ENCODE data around the gene PEPD. TPM values are rescaled to one million over a fixed set of nuclear protein-coding genes. Genes with fewer than 3 reads are reported as not detected.

Gene PEPD
- polyA plus RNA-seq, 1 donor from 2014 or later, result 43.9 TPM

GRCh38 chr19:33461256-33462111, 60.1 kb downstream of the PEPD start:
- no peak overlapping the region for H3K27ac ChIP-seq (ENCODE audit: low read length)
- H3K27me3 ChIP-seq (ENCODE audit: insufficient read depth, low read depth, low read length), result no peaks in the 10 kb centered on the region
- H3K9me3 ChIP-seq (ENCODE audit: low read length), result no peaks in the 10 kb centered on the region
- no peak overlapping the region for H3K4me2 ChIP-seq (ENCODE audit: low read length)
- no peak for TF ChIP-seq TAF1 (IDR thresholded peaks at IDR 0.05; ENCODE audit: low read depth)
- TF ChIP-seq POLR2AphosphoS5 (IDR thresholded peaks at IDR 0.05), result no peak
- TF ChIP-seq RAD21 (conservative IDR thresholded peaks at IDR 0.05), result no peak
- TF ChIP-seq, protein P1, sequence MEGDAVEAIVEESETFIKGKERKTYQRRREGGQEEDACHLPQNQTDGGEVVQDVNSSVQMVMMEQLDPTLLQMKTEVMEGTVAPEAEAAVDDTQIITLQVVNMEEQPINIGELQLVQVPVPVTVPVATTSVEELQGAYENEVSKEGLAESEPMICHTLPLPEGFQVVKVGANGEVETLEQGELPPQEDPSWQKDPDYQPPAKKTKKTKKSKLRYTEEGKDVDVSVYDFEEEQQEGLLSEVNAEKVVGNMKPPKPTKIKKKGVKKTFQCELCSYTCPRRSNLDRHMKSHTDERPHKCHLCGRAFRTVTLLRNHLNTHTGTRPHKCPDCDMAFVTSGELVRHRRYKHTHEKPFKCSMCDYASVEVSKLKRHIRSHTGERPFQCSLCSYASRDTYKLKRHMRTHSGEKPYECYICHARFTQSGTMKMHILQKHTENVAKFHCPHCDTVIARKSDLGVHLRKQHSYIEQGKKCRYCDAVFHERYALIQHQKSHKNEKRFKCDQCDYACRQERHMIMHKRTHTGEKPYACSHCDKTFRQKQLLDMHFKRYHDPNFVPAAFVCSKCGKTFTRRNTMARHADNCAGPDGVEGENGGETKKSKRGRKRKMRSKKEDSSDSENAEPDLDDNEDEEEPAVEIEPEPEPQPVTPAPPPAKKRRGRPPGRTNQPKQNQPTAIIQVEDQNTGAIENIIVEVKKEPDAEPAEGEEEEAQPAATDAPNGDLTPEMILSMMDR (IDR thresholded peaks at IDR 0.05; ENCODE audit: poor library complexity, severe bottlenecking), result no peak
- TF ChIP-seq EZH2 (IDR thresholded peaks at IDR 0.05; ENCODE audit: borderline replicate concordance, insufficient read depth, low read length, poor library complexity, severe bottlenecking), result no peak
- TF ChIP-seq EP300 (conservative IDR thresholded peaks at IDR 0.05; ENCODE audit: poor library complexity, severe bottlenecking), result no peak
- TF ChIP-seq SMC3 (conservative IDR thresholded peaks at IDR 0.05; ENCODE audit: poor library complexity), result no peak
- no peak for TF ChIP-seq MXI1 (conservative IDR thresholded peaks at IDR 0.05; ENCODE audit: poor library complexity, severe bottlenecking)
- no peak for TF ChIP-seq REST (IDR thresholded peaks at IDR 0.05; ENCODE audit: borderline replicate concordance)
- H4K20me1 ChIP-seq (ENCODE audit: insufficient read depth), result no peaks in the 10 kb centered on the region
- H2AFZ ChIP-seq (ENCODE audit: low read depth, low read length), result no peak overlapping the region
- no peak overlapping the region for H3K9ac ChIP-seq (ENCODE audit: low read length)
- no peaks in the 10 kb centered on the region for H3K79me2 ChIP-seq (replicated peaks; ENCODE audit: insufficient read depth, low read length)
- H3F3A ChIP-seq (ENCODE audit: insufficient read depth, low read length, poor library complexity, severe bottlenecking), result no peaks in the 10 kb centered on the region
- H3K36me3 ChIP-seq (ENCODE audit: insufficient read depth, low read length), result no peaks in the 10 kb centered on the region
- no peak overlapping the region for H3K4me3 ChIP-seq (ENCODE audit: low read length)
- H3K9me2 ChIP-seq (ENCODE audit: insufficient read depth, low read length), result no peaks in the 10 kb centered on the region

DNA sequence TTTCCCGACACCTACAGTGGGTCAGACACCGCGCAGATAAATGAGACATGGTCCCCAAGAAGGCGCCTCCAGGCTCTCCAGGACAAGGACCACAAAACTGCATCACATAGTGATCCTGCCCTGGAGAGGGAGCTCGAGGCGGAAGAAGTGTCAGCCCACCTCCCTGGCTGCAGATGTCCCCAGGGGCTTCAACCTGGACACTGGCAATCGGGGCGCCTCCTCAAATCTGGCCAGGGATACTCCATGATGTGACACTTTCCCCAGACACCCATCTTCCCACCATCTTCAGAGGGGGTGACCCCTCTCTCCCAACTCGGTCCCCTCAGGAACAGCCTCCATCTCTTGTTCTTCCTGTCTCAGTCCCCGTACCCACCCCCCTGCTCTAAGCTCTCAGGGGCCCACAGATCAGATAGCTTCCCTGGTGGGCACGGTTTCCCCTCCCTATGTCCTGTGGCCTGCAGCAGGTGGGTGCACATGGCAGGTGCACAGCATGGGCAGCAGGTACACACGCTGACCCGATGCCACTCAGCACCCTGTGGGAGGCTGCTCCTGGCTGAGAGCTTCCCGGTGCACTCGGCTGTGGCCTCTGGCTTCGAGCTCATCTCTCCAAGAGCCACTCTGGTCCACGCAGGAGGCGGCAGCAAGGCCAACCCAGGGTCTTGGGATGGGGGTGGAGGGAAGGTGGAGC, 61.2 kb downstream of the PEPD start:
- no peak overlapping the region for H3K4me3 ChIP-seq (ENCODE audit: low read length)
- H3K4me2 ChIP-seq (ENCODE audit: low read length), result no peak overlapping the region
- H3K9ac ChIP-seq (ENCODE audit: low read length), result no peak overlapping the region
- no peaks in the 10 kb centered on the region for H3K79me2 ChIP-seq (replicated peaks; ENCODE audit: insufficient read depth, low read length)
- no peaks in the 10 kb centered on the region for H3K36me3 ChIP-seq (ENCODE audit: insufficient read depth, low read length)
- no peaks in the 10 kb centered on the region for H3K9me2 ChIP-seq (ENCODE audit: insufficient read depth, low read length)
- H3K9me3 ChIP-seq (ENCODE audit: low read length), result no peaks in the 10 kb centered on the region
- H4K20me1 ChIP-seq (ENCODE audit: insufficient read depth), result no peaks in the 10 kb centered on the region
- H3K27me3 ChIP-seq (ENCODE audit: insufficient read depth, low read depth, low read length), result no peaks in the 10 kb centered on the region
- no peak for TF ChIP-seq TAF1 (IDR thresholded peaks at IDR 0.05; ENCODE audit: low read depth)
- no peak for TF ChIP-seq REST (IDR thresholded peaks at IDR 0.05; ENCODE audit: borderline replicate concordance)
- TF ChIP-seq EP300 (conservative IDR thresholded peaks at IDR 0.05; ENCODE audit: poor library complexity, severe bottlenecking), result no peak
- no peak for TF ChIP-seq RAD21 (conservative IDR thresholded peaks at IDR 0.05)
- TF ChIP-seq EZH2 (IDR thresholded peaks at IDR 0.05; ENCODE audit: borderline replicate concordance, insufficient read depth, low read length, poor library complexity, severe bottlenecking), result no peak
- no peak for TF ChIP-seq POLR2AphosphoS5 (IDR thresholded peaks at IDR 0.05)
- no peak for TF ChIP-seq SMC3 (conservative IDR thresholded peaks at IDR 0.05; ENCODE audit: poor library complexity)
- TF ChIP-seq, protein P1 (IDR thresholded peaks at IDR 0.05; ENCODE audit: poor library complexity, severe bottlenecking), result no peak
- no peak for TF ChIP-seq MXI1 (conservative IDR thresholded peaks at IDR 0.05; ENCODE audit: poor library complexity, severe bottlenecking)
- no peak overlapping the region for H3K27ac ChIP-seq (ENCODE audit: low read length)
- H2AFZ ChIP-seq (ENCODE audit: low read depth, low read length), result no peak overlapping the region
- no peaks in the 10 kb centered on the region for H3F3A ChIP-seq (ENCODE audit: insufficient read depth, low read length, poor library complexity, severe bottlenecking)
